A673 (cell line): ENCODE data around the gene IVNS1ABP. TPM values are rescaled to one million over a fixed set of nuclear protein-coding genes. Genes with fewer than 3 reads are reported as not detected.

Experiments
- BruUV-seq: library from RNA; stranded (reverse); fragments of 400-500 nt; replicated peaks from 2 replicates; lab custom pipeline; 2021; lab: Mats Ljungman, UMichigan
- CTCF ChIA-PET: fragments of 300-600 bp; sonication (Branson Sonifier 250); formaldehyde crosslinking; loops from one replicate; lab custom pipeline; 2022; ENCODE audit warnings: antibody characterized with exemption; lab: Charles Lee
- POLR2A ChIA-PET: fragments of 300-600 bp; sonication (Branson Sonifier 250); formaldehyde crosslinking; loops from one replicate; lab custom pipeline; 2022; ENCODE audit warnings: antibody characterized with exemption; ENCODE audit not compliant: low non-redundant PET; lab: Charles Lee
- DNase-seq: peaks from one replicate; pipeline ENCODE4 v3.0.0-alpha.2; 2015; ENCODE audit warnings: low spot score
- H3K27ac ChIP-seq: fragments of 200-600 bp; sonication (generic); 2 replicates; pipeline ENCODE4 v1.5.1; 2016; ENCODE audit warnings: mixed run types, low read depth, mild to moderate bottlenecking, mixed read lengths, antibody characterized with exemption, low read length; ENCODE audit not compliant: poor library complexity, severe bottlenecking
- H3K27me3 ChIP-seq: fragments of 200-600 bp; sonication (generic); replicated peaks from 2 replicates; pipeline ENCODE4 v1.6.1; 2017; ENCODE audit warnings: mixed run types, low read depth, mild to moderate bottlenecking, mixed read lengths, antibody characterized with exemption, low read length; ENCODE audit not compliant: insufficient read depth, poor library complexity
- H3K36me3 ChIP-seq: fragments of 200-600 bp; sonication (generic); 2 replicates; pipeline ENCODE4 v1.6.1; 2016; ENCODE audit warnings: mixed run types, mild to moderate bottlenecking, mixed read lengths, antibody characterized with exemption, low read length; ENCODE audit not compliant: insufficient read depth, poor library complexity, severe bottlenecking
- H3K4me1 ChIP-seq: fragments of 200-600 bp; sonication (generic); 2 replicates; pipeline ENCODE4 v1.6.1; 2017; ENCODE audit warnings: mixed run types, mild to moderate bottlenecking, mixed read lengths, antibody characterized with exemption, low read length; ENCODE audit not compliant: insufficient read depth, poor library complexity, severe bottlenecking
- H3K4me3 ChIP-seq: fragments of 200-600 bp; sonication (generic); 2 replicates; pipeline ENCODE4 v1.5.1; 2016; ENCODE audit warnings: low read depth, mixed run types, mild to moderate bottlenecking, mixed read lengths, low read length; ENCODE audit not compliant: poor library complexity, severe bottlenecking
- H3K9me3 ChIP-seq: fragments of 200-600 bp; sonication (generic); 2 replicates; pipeline ENCODE4 v1.6.1; 2016; ENCODE audit warnings: mixed run types, low read depth, mild to moderate bottlenecking, mixed read lengths, antibody characterized with exemption, low read length; ENCODE audit not compliant: poor library complexity, severe bottlenecking
- CTCF ChIP-seq: fragments of 300-800, 200-600 bp; sonication (generic); conservative IDR thresholded peaks from 2 replicates; pipeline ENCODE4 v1.5.1; 2017; ENCODE audit warnings: low read depth, mild to moderate bottlenecking, antibody characterized with exemption, low read length, moderate library complexity, mixed read lengths
- EZH2 ChIP-seq: fragments of 200-600 bp; sonication (generic); IDR thresholded peaks from 2 replicates; pipeline ENCODE4 v1.6.1; 2017; ENCODE audit warnings: borderline replicate concordance, low read depth, mild to moderate bottlenecking, mixed read lengths, antibody characterized with exemption, low read length; ENCODE audit not compliant: poor library complexity, severe bottlenecking
- intact Hi-C: fragments of 100-400 bp; cut with micrococcal nuclease; formaldehyde crosslinking; loops from one replicate; pipeline ENCODE4 v1.10.0; 2022; ENCODE audit not compliant: unreplicated experiment
- total RNA-seq: library from RNA; stranded (reverse); gene quantifications from 2 replicates; pipeline ENCODE4 v1.2.3, GENCODE V29; 2021

IVNS1ABP gene
- total RNA-seq, 1 experiment from 2014 or later, result 221 TPM

GRCh38 chr1:185305419-185305818 lies 11.6 kb downstream of the IVNS1ABP start:
- Histone ChIP-seq H3K9me3 (no peaks in the 10 kb centered on the region), H3K27me3 (no peaks in the 10 kb centered on the region), H3K36me3 (peaks cover 100% of the 10 kb centered on the region), H3K27ac (no peak overlapping the region), H3K4me1 (peaks cover 9% of the 10 kb centered on the region), H3K4me3 (no peak overlapping the region)
- CTCF ChIA-PET, result no interaction called here
- no peak for DNase-seq
- no TSS peak for BruUV-seq
- no peak for TF ChIP-seq EZH2
- TF ChIP-seq CTCF, result no peak
- intact Hi-C loops, result loop anchor here (10.0 kb wide), 1 partner anchor 1019 kb away; no protein-coding TSS in a partner anchor
- POLR2A ChIA-PET, result no interaction called here

- ChIA-PET CTCF (no interaction called here), POLR2A (no interaction called here)
- no peak overlapping the region for H3K27ac ChIP-seq
- H3K36me3 ChIP-seq, result peaks cover 100% of the 10 kb centered on the region
- H3K27me3 ChIP-seq, result no peaks in the 10 kb centered on the region
- TF ChIP-seq CTCF (no peak), EZH2 (no peak)
- H3K9me3 ChIP-seq, result no peaks in the 10 kb centered on the region
- H3K4me1 ChIP-seq, result no peaks in the 10 kb centered on the region
- intact Hi-C loops, result loop anchor here (5.0 to 10.0 kb wide), 2 partner anchors 1025 to 1057 kb away; no protein-coding TSS in a partner anchor
- DNase-seq, result no peak
- no peak overlapping the region for H3K4me3 ChIP-seq
- TSS peak; percentile 0 for BruUV-seq
Observed at GRCh38 chr1:185300152-185300551, 16.9 kb downstream of the IVNS1ABP start.

GRCh38 chr1:185297982-185298381 lies 19.1 kb downstream of the IVNS1ABP start:
- no peak for DNase-seq
- Histone ChIP-seq H3K4me3 (no peak overlapping the region), H3K27ac (no peak overlapping the region), H3K27me3 (no peaks in the 10 kb centered on the region), H3K36me3 (peaks cover 89% of the 10 kb centered on the region), H3K9me3 (no peaks in the 10 kb centered on the region), H3K4me1 (no peaks in the 10 kb centered on the region)
- CTCF ChIA-PET, result no interaction called here
- intact Hi-C loops, result no loop called here
- TF ChIP-seq CTCF (no peak), EZH2 (no peak)
- no TSS peak for BruUV-seq
- POLR2A ChIA-PET, result no interaction called here
